ENCODE measurements around the gene DNAJC5. TPM values are rescaled to one million over a fixed set of nuclear protein-coding genes. Genes with fewer than 3 reads are reported as not detected.

Gene DNAJC5
- total and polyA plus RNA-seq, 9 of the 15 experiments (the other 6 are each of a cell fraction or from before 2014, with no cell fraction given): 0.95 to 42.8 (median 23.4) TPM

DNA sequence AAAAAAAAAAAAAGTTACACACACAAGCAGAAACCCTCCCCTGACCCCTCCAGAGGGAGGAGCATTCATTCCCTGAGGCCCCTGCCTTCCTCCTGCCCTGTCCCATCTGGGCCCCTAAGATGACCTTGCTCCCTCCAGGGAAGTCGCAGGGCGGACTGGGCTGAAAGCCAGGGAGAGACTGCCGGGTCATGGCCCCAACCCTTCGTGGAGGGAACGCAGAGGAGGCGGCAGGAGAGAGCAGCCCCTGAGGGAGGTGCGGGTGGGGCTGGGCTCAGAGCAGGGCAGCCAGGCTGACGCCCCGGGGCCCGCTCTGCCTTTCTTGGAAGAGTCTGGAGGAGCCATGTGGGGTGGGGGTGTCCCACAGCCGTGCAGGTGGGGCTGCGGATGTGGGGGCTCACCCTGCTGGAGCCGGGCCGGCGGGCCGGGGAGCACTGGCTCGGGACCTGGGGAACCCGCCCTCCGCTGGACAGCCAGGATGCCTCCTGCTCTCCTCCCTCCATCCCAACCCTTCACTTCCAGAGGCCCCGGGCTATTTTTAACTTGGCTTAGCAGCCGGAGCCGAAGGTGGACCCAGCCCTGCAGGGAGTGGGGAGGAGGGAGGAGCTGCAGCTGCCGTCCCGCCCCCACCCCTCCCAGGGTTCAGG lies 48.7 kb upstream of the DNAJC5 start (continued):
- no peak for TF ChIP-seq ZBTB40 (IDR thresholded peaks at IDR 0.05)
- no peak for TF ChIP-seq ZBTB40 (CRISPR knock-in tag; IDR thresholded peaks at IDR 0.05)
- TF ChIP-seq RBM22 (IDR thresholded peaks at IDR 0.05; ENCODE audit: low read depth, low read length, poor library complexity, severe bottlenecking): no peak
- TF ChIP-seq, protein P1, sequence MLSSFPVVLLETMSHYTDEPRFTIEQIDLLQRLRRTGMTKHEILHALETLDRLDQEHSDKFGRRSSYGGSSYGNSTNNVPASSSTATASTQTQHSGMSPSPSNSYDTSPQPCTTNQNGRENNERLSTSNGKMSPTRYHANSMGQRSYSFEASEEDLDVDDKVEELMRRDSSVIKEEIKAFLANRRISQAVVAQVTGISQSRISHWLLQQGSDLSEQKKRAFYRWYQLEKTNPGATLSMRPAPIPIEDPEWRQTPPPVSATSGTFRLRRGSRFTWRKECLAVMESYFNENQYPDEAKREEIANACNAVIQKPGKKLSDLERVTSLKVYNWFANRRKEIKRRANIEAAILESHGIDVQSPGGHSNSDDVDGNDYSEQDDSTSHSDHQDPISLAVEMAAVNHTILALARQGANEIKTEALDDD (IDR thresholded peaks at IDR 0.05): no peak
- TF ChIP-seq ZBTB8A (IDR thresholded peaks at IDR 0.05; ENCODE audit: partially characterized antibody): no peak
- TF ChIP-seq POLR2AphosphoS5 (IDR thresholded peaks at IDR 0.05; ENCODE audit: control insufficient read depth, insufficient read depth, low read depth, low read length): no peak
- peak; percentile 54; the same call in 1 of the 2 replicates for TF ChIP-seq ZBTB7A (IDR thresholded peaks at IDR 0.05; ENCODE audit: borderline replicate concordance, control insufficient read depth, low read depth, low read length)
- TF ChIP-seq RHOXF2B (CRISPR knock-in tag; conservative IDR thresholded peaks at IDR 0.05): no peak
- no peak for TF ChIP-seq SNRNP70 (optimal IDR thresholded peaks at IDR 0.05; ENCODE audit: low read depth, low read length)
- TF ChIP-seq CEBPZ (IDR thresholded peaks at IDR 0.05; ENCODE audit: borderline replicate concordance, low read depth, low read length): no peak
- no peak for TF ChIP-seq ESRRB (CRISPR knock-in tag; IDR thresholded peaks at IDR 0.05; ENCODE audit: borderline replicate concordance)
- TF ChIP-seq EZH2 (IDR thresholded peaks at IDR 0.05; ENCODE audit: borderline replicate concordance, low read depth, low read length): no peak
- no peak for TF ChIP-seq ZBED1 (IDR thresholded peaks at IDR 0.05)
- TF ChIP-seq ARID1B (IDR thresholded peaks at IDR 0.05): peak; percentile 35; the same call in 1 of the 2 replicates
- no peak for TF ChIP-seq FIP1L1 (IDR thresholded peaks at IDR 0.05; ENCODE audit: low read depth, low read length, poor library complexity, severe bottlenecking)
